HG02943 (cell line): Measurements from ENCODE around the gene GPR132.
"Not testable (repeated sequence)": the region's sequence is repeated elsewhere in the genome, so short reads cannot be mapped to it uniquely, and the experiment has no call there.

Experiments used
- ATAC-seq: cut with Tn5 transposase; IDR thresholded peaks from one replicate; pipeline ENCODE4 v1.9.1; 2021; ENCODE audit warnings: mild to moderate bottlenecking, low read depth, moderate library complexity; ENCODE audit not compliant: unreplicated experiment

Gene GPR132, protein sequence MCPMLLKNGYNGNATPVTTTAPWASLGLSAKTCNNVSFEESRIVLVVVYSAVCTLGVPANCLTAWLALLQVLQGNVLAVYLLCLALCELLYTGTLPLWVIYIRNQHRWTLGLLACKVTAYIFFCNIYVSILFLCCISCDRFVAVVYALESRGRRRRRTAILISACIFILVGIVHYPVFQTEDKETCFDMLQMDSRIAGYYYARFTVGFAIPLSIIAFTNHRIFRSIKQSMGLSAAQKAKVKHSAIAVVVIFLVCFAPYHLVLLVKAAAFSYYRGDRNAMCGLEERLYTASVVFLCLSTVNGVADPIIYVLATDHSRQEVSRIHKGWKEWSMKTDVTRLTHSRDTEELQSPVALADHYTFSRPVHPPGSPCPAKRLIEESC

DNA sequence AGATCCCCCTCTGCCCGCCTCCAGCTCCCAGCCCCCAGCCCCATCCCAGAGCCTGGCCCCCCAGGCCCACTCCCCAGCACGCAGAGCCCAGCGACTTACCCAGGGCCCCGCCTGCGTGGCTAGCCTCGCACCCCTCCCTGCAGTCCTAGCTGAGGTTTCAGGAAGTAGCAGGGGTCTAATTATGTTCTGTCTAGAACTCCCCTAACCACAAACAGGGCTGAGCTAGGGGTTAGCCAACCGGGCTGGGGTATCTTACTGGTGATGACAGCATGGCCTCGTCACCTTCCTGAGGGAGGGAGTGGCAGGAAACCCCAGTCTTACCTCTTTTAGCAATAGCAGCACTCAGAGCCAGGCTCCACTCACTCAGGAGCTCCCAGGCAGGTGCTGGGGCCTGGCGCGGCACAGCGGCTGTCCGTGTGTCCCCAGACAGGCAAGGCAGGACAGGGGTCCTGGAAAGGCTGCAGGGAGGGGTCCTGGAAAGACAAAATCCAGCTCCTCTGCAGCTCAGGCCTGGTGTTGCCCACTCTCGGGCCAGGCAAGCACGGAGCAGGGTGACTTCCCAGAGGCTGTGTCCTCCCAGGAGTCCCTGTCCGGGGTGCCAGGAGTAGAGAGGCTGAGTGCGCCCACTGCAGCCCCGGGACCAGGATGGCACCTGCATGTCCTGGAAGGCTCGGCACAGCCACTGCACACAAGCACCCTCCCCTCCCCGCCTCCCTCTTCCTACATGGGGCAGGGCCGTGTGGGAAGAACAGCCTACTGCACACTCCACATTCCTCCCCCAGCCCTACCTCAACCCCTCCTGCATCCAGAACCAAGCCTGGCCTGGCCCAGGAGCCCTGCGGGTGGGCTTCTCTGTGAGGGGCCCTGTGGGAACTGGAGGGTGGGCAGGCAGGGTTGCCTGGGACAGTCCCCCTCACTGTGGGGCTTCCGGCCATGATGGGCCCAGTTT lies at the start of gene GPR132:
Gene GPR132, minus strand, starts transcription at position 151 of the 949 bp plus-strand sequence. CDS start 10,010 bp downstream, outside the sequence.
- ATAC-seq, result peak; percentile 36

GRCh38 chr14:105109243-105109642 lies 44.0 kb upstream of the GPR132 start:
- not testable (repeated sequence) for ATAC-seq

GRCh38 chr14:105108516-105108864 lies 43.3 kb upstream of the GPR132 start:
- ATAC-seq, result no peak

DNA sequence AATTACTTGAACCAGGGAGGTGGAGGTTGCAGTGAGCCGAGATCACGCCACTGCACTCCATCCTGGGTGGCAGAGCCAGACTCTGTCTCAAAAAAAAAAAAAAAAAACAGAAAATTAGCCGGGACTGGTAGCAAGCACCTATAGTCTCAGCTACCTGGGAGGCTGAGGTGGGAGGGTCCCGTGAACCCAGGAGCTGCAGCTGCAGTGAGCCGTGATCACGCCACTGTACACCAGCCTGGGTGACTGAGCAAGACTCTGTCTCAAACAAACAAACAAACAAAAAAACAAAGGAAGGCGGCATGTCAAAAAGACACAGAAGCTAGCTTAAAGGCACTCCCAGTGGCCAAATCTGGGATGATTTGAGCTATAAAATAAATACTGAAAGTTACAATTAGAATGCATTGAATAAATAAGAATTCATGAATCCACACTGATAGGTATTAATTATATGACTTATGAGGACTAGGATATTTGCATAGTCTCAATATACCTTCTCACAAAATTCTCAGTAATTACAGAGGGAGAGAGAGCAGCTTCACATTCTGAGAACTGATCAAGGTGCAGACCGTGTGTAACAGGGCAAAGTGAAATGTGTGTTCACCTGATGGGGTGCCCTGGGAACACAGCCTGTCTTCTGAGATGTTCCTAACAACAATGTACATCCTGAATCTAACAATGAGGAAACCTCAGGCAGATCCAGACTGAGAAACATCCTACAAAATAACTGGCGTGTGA lies 42.7 kb upstream of the GPR132 start:
- no peak for ATAC-seq

GRCh38 chr14:105107351-105107750 lies 42.1 kb upstream of the GPR132 start:
- no peak for ATAC-seq

GRCh38 chr14:105105158-105105557 lies 39.9 kb upstream of the GPR132 start:
- ATAC-seq, result no peak

DNA sequence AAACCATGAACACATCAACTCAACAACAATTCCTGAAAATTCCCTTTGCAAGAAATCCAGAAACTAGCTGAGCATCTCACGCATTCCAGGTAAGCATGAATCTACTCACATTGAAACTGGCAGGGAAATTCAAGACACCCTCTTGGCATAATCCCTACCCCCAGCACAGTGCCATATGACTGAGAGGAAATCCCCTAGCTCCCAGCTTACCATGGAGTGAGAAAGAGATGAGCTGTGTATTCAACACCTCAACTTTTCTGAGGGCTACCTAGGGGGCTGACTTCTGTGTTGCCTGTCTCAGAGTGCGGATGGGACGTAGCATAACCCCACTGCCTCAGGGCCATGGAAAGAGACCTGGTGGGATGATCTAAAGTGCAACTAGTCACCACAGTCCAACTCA lies 37.7 kb upstream of the GPR132 start:
- no peak for ATAC-seq

DNA sequence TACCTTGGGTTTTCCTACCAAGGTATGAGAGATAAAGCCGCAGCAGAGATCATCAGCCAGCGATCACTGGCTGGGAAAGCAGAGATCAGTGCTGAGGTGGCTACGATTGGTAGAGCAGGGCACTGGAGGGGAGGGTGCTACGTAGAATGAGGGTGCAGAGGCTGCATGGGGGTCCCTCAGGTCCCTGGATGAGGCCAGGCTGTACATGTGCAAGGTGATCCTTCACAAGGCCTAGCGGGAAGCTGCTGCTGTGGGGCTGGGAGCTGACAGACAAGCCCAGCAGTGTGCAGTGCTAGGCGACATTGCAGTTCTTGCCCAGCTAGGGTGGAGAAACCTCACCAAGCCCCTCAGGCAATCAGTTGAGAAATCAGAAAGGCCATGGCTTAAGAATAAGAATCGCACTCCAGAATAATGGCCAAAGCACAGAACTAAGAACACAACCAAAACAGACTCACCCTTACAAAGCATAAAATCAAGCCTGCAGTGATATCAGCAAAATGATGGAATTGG lies 37.2 kb upstream of the GPR132 start:
- ATAC-seq, result no peak

- ATAC-seq, result no peak
These were observed 35.7 kb upstream of the GPR132 start for GRCh38 chr14:105100910-105101309.

- ATAC-seq, result no peak
These were observed 34.5 kb upstream of the GPR132 start for GRCh38 chr14:105099778-105100177.

DNA sequence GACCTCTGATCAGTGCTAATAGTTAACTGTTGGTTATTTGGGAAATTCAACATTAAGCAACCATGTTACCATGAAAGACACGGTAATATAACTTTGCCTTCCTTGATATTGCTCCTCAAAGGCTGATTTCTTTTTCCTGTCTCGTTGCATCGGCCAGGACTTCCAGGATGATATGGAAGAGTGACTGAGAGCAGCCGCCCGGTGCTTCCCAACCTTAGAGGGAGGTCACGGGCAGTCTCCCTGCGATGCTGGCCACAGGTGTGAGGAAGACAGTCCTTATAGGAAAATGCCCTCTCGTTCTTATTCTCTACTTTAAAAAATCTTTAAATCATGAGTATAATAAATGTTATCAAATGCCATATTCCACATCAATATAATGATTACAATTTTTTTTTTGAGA lies 33.1 kb upstream of the GPR132 start:
- ATAC-seq, result no peak

DNA sequence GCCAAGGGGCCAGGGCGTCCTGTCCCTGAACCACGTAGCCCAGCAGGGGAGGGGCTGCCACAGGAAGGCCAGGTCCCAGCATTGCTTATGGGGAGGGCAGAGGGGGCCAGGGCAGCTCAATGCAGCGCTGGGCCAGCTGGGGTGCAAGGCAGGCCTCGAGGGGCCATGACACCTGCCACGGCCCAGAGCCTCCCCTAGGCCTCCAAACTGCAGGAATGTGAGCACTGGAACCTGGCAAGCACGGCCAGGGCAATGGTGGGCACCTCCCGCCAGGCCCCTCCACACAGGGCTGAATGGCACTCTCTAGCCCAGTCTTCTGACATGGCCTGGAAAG lies 32.5 kb upstream of the GPR132 start:
- ATAC-seq, result no peak

- no peak for ATAC-seq
These were observed 31.1 kb upstream of the GPR132 start for GRCh38 chr14:105096206-105096875.

GRCh38 chr14:105095236-105095805 lies 30.1 kb upstream of the GPR132 start:
- ATAC-seq, result no peak

DNA sequence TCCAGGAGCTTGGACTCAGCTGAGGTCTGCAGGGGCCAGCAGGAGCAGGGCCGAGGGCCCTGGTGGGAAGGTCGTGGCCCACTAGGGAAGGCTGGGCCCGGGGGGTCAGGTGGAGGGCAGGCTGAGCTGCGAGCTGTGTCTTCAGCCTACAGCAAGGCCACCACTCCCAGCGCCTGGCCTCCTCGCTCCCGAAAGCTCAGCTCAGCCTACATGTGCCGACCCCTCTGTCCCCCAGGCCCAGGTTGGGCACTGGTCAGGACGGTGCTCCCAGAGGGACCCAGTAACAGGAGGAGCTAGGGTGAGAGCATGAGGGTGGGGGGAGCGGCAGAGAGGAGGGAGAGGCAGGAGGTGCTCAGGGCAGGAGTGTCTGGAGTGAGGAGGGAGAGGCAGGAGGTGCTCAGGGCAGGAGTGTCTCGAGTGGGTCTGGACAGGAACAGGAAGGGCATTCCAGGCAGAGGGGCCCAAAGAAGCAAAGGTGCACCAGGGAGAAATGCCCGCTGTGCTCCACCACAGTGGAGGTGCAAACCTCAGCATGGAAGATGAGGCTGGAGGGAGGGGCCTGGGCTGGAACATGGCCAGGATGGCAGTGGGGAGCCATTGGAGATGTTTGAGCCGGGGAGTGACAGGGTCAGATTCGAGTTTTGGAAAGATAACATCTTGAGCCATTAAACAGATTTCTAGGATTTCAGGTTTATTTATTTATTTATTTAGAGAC lies 29.1 kb upstream of the GPR132 start:
- no peak for ATAC-seq

DNA sequence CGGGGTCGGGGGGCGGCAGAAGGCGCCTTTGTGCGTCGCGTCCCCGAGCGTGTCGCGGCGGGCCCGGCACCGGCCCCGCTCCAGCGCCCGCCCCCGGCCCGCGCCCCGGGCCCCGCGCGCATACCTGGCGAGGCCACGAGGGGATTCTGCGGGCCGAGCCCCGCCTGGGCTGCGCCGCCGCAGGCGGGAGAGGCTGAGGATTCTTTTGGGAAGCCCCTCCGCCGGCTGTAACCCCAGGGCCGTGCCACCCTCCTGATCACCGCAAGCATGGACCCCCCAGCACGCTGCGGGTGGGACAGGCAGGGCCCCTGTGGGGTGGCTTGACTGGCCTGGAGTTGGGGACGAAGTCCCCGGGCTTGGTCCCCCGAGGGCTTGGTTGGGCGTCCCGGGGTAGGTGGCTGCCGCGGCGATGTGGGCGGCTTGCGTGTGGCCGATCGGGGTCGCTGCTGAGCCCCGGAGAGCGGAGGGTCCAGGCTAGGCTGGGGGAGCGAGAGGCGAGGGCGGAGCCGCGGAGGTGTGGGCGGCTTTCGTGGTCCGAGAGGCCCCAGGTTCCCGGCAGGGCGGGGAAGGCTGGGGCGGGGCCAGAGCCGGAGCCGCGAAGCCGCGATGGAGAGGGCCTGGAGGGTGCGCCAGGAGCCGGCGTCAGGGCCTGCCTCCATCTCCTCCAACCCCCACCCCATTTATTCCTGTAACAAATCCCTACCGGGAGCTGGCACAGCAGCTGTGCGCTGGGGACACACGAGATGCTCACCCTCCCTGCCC lies 28.4 kb upstream of the GPR132 start:
- ATAC-seq, result no peak

DNA sequence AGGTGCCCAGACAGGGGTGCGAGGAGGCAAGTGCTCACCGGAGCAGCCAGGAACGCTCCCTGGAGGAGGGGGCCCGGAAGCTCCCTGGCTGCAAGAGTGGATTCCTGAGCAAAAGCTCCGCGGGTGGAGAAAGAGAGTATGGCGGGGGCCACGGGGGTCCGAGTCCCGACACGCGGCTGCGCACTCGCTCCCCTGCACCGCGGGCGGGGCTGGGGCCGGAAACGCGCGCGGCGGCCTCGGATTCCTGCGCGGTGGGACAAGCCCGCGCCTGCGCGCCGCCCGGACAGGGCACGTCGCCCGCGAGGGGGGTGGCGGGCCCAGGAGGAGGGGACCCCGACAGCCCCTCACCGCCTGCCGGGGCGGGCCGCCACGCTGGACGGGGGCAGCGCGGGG lies 27.8 kb upstream of the GPR132 start:
- ATAC-seq, result no peak

DNA sequence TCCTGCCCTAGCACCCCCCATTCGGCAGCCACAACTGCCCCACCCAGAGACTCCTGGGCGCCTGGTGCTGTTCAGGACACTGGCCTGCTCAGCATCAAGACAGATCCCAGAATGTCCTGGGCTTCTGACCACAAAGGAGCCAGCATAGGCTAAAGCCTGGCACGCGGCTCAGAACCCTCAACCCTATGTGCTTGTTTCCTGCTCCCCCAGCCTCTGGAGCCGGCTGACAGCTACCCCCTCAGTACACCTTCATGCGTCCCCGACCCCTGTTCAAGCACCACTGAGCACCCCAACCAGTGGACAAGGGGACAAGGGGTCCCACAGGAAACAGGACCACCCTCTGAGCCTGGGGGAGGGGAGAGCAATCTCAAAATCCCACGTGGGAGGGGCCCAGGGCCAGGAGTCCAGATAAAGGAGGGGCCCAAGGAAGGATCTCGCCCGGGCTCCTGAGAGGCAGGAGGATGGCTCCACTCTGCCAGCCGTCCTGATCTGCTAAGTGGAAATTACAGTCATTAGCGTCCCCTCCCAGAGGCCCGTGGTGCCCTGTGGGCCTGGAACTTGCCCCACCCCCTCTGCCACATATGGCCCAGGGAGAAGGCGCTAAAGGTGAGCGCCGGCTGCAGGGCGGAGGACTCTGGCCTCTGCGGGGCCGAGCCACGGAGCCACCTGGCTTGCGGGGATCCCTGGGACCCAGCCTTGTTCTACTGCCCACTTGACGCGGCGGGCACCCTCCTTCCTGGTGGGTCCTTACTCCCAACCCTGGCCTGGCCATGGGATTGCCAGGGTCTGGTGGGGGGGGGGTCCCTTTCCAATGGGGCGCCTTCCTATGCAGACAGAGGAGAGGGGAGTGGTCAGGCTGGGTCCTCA lies 27.2 kb upstream of the GPR132 start:
- ATAC-seq, result no peak
